ENCODE results near the gene ADAMTS18. TPM values are rescaled to one million over a fixed set of nuclear protein-coding genes. Genes with fewer than 3 reads are reported as not detected.
A peak's percentile ranks its signal among the peaks of the same experiment; 100 is the strongest.

Gene ADAMTS18
- total RNA-seq, 1 experiment from 2014 or later = not detected

- Histone ChIP-seq H3K36me3 (ENCODE audit: low read depth) (no peaks in the 10 kb centered on the region), H3K27me3 (ENCODE audit: insufficient read depth, low read depth) (no peaks in the 10 kb centered on the region), H3K9me3 (ENCODE audit: insufficient read depth, low read depth) (no peaks in the 10 kb centered on the region), H2AFZ (no peak overlapping the region), H3K79me2 (ENCODE audit: low read depth) (no peaks in the 10 kb centered on the region), H3K9me2 (ENCODE audit: insufficient read depth) (no peaks in the 10 kb centered on the region), H3K4me1 (replicated peaks; ENCODE audit: insufficient read depth) (peaks cover 11% of the 10 kb centered on the region; the same call in 1 of the 2 replicates), H3K4me3 (no peak overlapping the region), H4K20me1 (ENCODE audit: insufficient read depth) (no peaks in the 10 kb centered on the region), H3K4me2 (no peak overlapping the region), H3F3A (ENCODE audit: insufficient read depth, low read depth) (no peaks in the 10 kb centered on the region), H3K27ac (no peak overlapping the region)
- no peak for DNase-seq
- intact Hi-C loops (cut with micrococcal nuclease; ENCODE audit: unreplicated experiment) = no loop called here
- ChIA-PET CTCF (no interaction called here), POLR2A (ENCODE audit: unreplicated experiment) (no interaction called here)
- BruUV-seq (replicated peaks) = no TSS peak
- TF ChIP-seq EZH2 (IDR thresholded peaks at IDR 0.05; ENCODE audit: low read depth) = no peak
- TF ChIP-seq CTCF (conservative IDR thresholded peaks at IDR 0.05) = no peak
These were observed 102.8 kb downstream of the ADAMTS18 start for GRCh38 chr16:77331802-77332586.

GRCh38 chr16:77331043-77331442, 103.8 kb downstream of the ADAMTS18 start:
- no TSS peak for BruUV-seq (replicated peaks)
- ChIA-PET POLR2A (ENCODE audit: unreplicated experiment) (no interaction called here), CTCF (no interaction called here)
- Histone ChIP-seq H2AFZ (no peak overlapping the region), H3K27me3 (ENCODE audit: insufficient read depth, low read depth) (no peaks in the 10 kb centered on the region), H3K4me3 (no peak overlapping the region), H3K4me1 (replicated peaks; ENCODE audit: insufficient read depth) (peaks cover 10% of the 10 kb centered on the region; the same call in 1 of the 2 replicates), H3F3A (ENCODE audit: insufficient read depth, low read depth) (no peaks in the 10 kb centered on the region), H3K9me2 (ENCODE audit: insufficient read depth) (no peaks in the 10 kb centered on the region), H3K79me2 (ENCODE audit: low read depth) (no peaks in the 10 kb centered on the region), H3K4me2 (no peak overlapping the region), H3K36me3 (ENCODE audit: low read depth) (no peaks in the 10 kb centered on the region), H3K27ac (no peak overlapping the region), H4K20me1 (ENCODE audit: insufficient read depth) (no peaks in the 10 kb centered on the region), H3K9me3 (ENCODE audit: insufficient read depth, low read depth) (no peaks in the 10 kb centered on the region)
- TF ChIP-seq CTCF (conservative IDR thresholded peaks at IDR 0.05) (no peak), EZH2 (IDR thresholded peaks at IDR 0.05; ENCODE audit: low read depth) (no peak)
- intact Hi-C loops (cut with micrococcal nuclease; ENCODE audit: unreplicated experiment) = no loop called here
- DNase-seq = no peak

GRCh38 chr16:77330332-77331042, 104.3 kb downstream of the ADAMTS18 start:
- H4K20me1 ChIP-seq (ENCODE audit: insufficient read depth) = no peaks in the 10 kb centered on the region
- POLR2A ChIA-PET (ENCODE audit: unreplicated experiment) = no interaction called here
- H3K79me2 ChIP-seq (ENCODE audit: low read depth) = no peaks in the 10 kb centered on the region
- no peaks in the 10 kb centered on the region for H3F3A ChIP-seq (ENCODE audit: insufficient read depth, low read depth)
- H3K36me3 ChIP-seq (ENCODE audit: low read depth) = no peaks in the 10 kb centered on the region
- no peak for TF ChIP-seq EZH2 (IDR thresholded peaks at IDR 0.05; ENCODE audit: low read depth)
- no peak for TF ChIP-seq CTCF (conservative IDR thresholded peaks at IDR 0.05)
- no peaks in the 10 kb centered on the region for H3K9me2 ChIP-seq (ENCODE audit: insufficient read depth)
- intact Hi-C loops (cut with micrococcal nuclease; ENCODE audit: unreplicated experiment) = no loop called here
- H3K4me1 ChIP-seq (replicated peaks; ENCODE audit: insufficient read depth) = peaks cover 4% of the 10 kb centered on the region; the same call in 1 of the 2 replicates
- CTCF ChIA-PET = no interaction called here
- no peak overlapping the region for H3K27ac ChIP-seq
- no peaks in the 10 kb centered on the region for H3K27me3 ChIP-seq (ENCODE audit: insufficient read depth, low read depth)
- H3K4me3 ChIP-seq = no peak overlapping the region
- no peak overlapping the region for H3K4me2 ChIP-seq
- no TSS peak for BruUV-seq (replicated peaks)
- H2AFZ ChIP-seq = 0 out of 2 replicates have a peak overlapping the region, but pooled peaks have one; percentile 36
- DNase-seq = no peak
- no peaks in the 10 kb centered on the region for H3K9me3 ChIP-seq (ENCODE audit: insufficient read depth, low read depth)
